H9 (cell line): ENCODE measurements around the gene ELOVL2. TPM values are rescaled to one million over a fixed set of nuclear protein-coding genes. Genes with fewer than 3 reads are reported as not detected.

Experiments
- DNase-seq: peaks from one replicate; pipeline ENCODE4 v3.0.0-alpha.2; 2017
- H2AFZ ChIP-seq: one replicate; pipeline ENCODE4 v1.6.1; 2013; ENCODE audit warnings: mild to moderate bottlenecking, low read length, control low read depth, moderate library complexity
- H2AK5ac ChIP-seq: 2 replicates; pipeline ENCODE4 v1.6.1; 2013; ENCODE audit warnings: low read length, control low read depth, mixed read lengths; ENCODE audit not compliant: insufficient read length
- H2BK120ac ChIP-seq: one replicate; pipeline ENCODE4 v1.6.1; 2013; ENCODE audit warnings: low read depth, mild to moderate bottlenecking, low read length, control low read depth, inconsistent platforms; ENCODE audit not compliant: poor library complexity, severe bottlenecking
- H2BK12ac ChIP-seq: 2 replicates; pipeline ENCODE4 v1.6.1; 2013; ENCODE audit warnings: low read length, control low read depth, mixed read lengths, low read depth; ENCODE audit not compliant: insufficient read length
- H2BK15ac ChIP-seq: 2 replicates; pipeline ENCODE4 v1.6.1; 2013; ENCODE audit warnings: low read depth, low read length, control low read depth
- H2BK20ac ChIP-seq: one replicate; pipeline ENCODE4 v1.6.1; 2013; ENCODE audit warnings: low read depth, mild to moderate bottlenecking, low read length, control low read depth, inconsistent platforms; ENCODE audit not compliant: poor library complexity, severe bottlenecking
- H2BK5ac ChIP-seq: 2 replicates; pipeline ENCODE4 v1.6.1; 2013; ENCODE audit warnings: low read length, control low read depth, mixed read lengths; ENCODE audit not compliant: insufficient read length
- H3K14ac ChIP-seq: 2 replicates; pipeline ENCODE4 v1.6.1; 2013; ENCODE audit warnings: low read length, control low read depth; ENCODE audit not compliant: insufficient read depth
- H3K18ac ChIP-seq: 2 replicates; pipeline ENCODE4 v1.6.1; 2013; ENCODE audit warnings: low read depth, mild to moderate bottlenecking, mixed read lengths, low read length, control low read depth; ENCODE audit not compliant: insufficient read length
- H3K23ac ChIP-seq: 2 replicates; pipeline ENCODE4 v1.6.1; 2013; ENCODE audit warnings: low read length, control low read depth, mixed read lengths, low read depth; ENCODE audit not compliant: insufficient read length
- H3K23me2 ChIP-seq: 2 replicates; pipeline ENCODE4 v1.6.1; 2013; ENCODE audit warnings: low read depth, mild to moderate bottlenecking, mixed read lengths, low read length, control low read depth; ENCODE audit not compliant: insufficient read length, poor library complexity, severe bottlenecking
- H3K27ac ChIP-seq: 2 replicates; pipeline ENCODE4 v1.5.1; 2013; ENCODE audit warnings: low read length, control low read depth, mixed read lengths, low read depth; ENCODE audit not compliant: insufficient read length
- H3K27me3 ChIP-seq: 2 replicates; pipeline ENCODE4 v1.6.1; 2013; ENCODE audit warnings: low read length, control low read depth, inconsistent platforms; ENCODE audit not compliant: insufficient read depth
- H3K4ac ChIP-seq: 2 replicates; pipeline ENCODE4 v1.6.1; 2013; ENCODE audit warnings: low read depth, mild to moderate bottlenecking, control low read depth, inconsistent platforms, low read length, moderate library complexity
- H3K4me1 ChIP-seq: 2 replicates; pipeline ENCODE4 v1.6.1; 2013; ENCODE audit warnings: low read length, control low read depth, inconsistent platforms; ENCODE audit not compliant: insufficient read depth
- H3K4me2 ChIP-seq: 2 replicates; pipeline ENCODE4 v1.6.1; 2013; ENCODE audit warnings: low read length, control low read depth, mixed read lengths; ENCODE audit not compliant: insufficient read length, insufficient read depth
- H3K56ac ChIP-seq: 2 replicates; pipeline ENCODE4 v1.6.1; 2013; ENCODE audit warnings: low read depth, mild to moderate bottlenecking, mixed read lengths, low read length, control low read depth; ENCODE audit not compliant: insufficient read length
- H3K79me1 ChIP-seq: 2 replicates; pipeline ENCODE4 v1.6.1; 2013; ENCODE audit warnings: low read depth, mild to moderate bottlenecking, moderate library complexity, low read length, control low read depth, inconsistent platforms; ENCODE audit not compliant: insufficient read depth, poor library complexity, severe bottlenecking
- H3K79me2 ChIP-seq: 2 replicates; pipeline ENCODE4 v1.6.1; 2013; ENCODE audit warnings: low read length, control low read depth, inconsistent platforms; ENCODE audit not compliant: insufficient read depth
- H3K9ac ChIP-seq: 2 replicates; pipeline ENCODE4 v1.6.1; 2013; ENCODE audit warnings: low read length, control low read depth, mixed read lengths; ENCODE audit not compliant: insufficient read length; ENCODE audit errors: extremely low read depth
- H3K9me3 ChIP-seq: one replicate; pipeline ENCODE4 v1.6.1; 2013; ENCODE audit warnings: low read depth, low read length, inconsistent platforms; ENCODE audit not compliant: control insufficient read depth
- H3T11ph ChIP-seq: one replicate; pipeline ENCODE4 v1.6.1; 2013; ENCODE audit warnings: mild to moderate bottlenecking, low read length, control low read depth, inconsistent platforms
- H4K20me1 ChIP-seq: one replicate; pipeline ENCODE4 v1.6.1; 2013; ENCODE audit not compliant: control insufficient read depth, insufficient read length, insufficient read depth
- H4K5ac ChIP-seq: 2 replicates; pipeline ENCODE4 v1.6.1; 2013; ENCODE audit warnings: low read depth, mild to moderate bottlenecking, mixed read lengths, low read length, control low read depth; ENCODE audit not compliant: insufficient read length
- H4K8ac ChIP-seq: replicated peaks from 2 replicates; pipeline ENCODE4 v1.6.1; 2013; ENCODE audit warnings: low read length, control low read depth, mixed read lengths, low read depth; ENCODE audit not compliant: insufficient read length
- H4K91ac ChIP-seq: 2 replicates; pipeline ENCODE4 v1.6.1; 2013; ENCODE audit warnings: low read depth, mild to moderate bottlenecking, moderate library complexity, mixed read lengths, low read length, control low read depth; ENCODE audit not compliant: insufficient read length
- H3K27ac Mint-ChIP-seq, 3 experiments: 2 replicates in 2 of 3; 3 replicates in 1 of 3; pipeline ENCODE4 v1.8.0; 2020 to 2021; ENCODE audit warnings: mixed read lengths in 3 of 3, mild to moderate bottlenecking in 1 of 3, moderate library complexity in 1 of 3
- H3K27me3 Mint-ChIP-seq: 2 replicates; pipeline ENCODE4 v1.8.0; 2021; ENCODE audit warnings: low read depth, mild to moderate bottlenecking, moderate library complexity, mixed read lengths
- H3K36me3 Mint-ChIP-seq, 3 experiments: 2 replicates in 2 of 3; 3 replicates in 1 of 3; pipeline ENCODE4 v1.8.0; 2020 to 2021; ENCODE audit warnings: low read depth in 3 of 3, mixed read lengths in 3 of 3; ENCODE audit not compliant: insufficient read depth in 1 of 3
- H3K4me1 Mint-ChIP-seq, 2 experiments: 2 replicates each; pipeline ENCODE4 v1.8.0; 2020; ENCODE audit warnings: mixed read lengths in 2 of 2
- H3K4me3 Mint-ChIP-seq, 2 experiments: 2 replicates in 1 of 2; 3 replicates in 1 of 2; pipeline ENCODE4 v1.8.0; 2020 to 2021; ENCODE audit warnings: mild to moderate bottlenecking in 2 of 2, mixed read lengths in 2 of 2, moderate library complexity in 1 of 2
- H3K9me3 Mint-ChIP-seq, 2 experiments: 2 replicates in 1 of 2; 3 replicates in 1 of 2; pipeline ENCODE4 v1.8.0; 2020; ENCODE audit warnings: mild to moderate bottlenecking in 2 of 2, mixed read lengths in 2 of 2, moderate library complexity in 1 of 2
- CTCF ChIP-seq: fragments of 200-600 bp; sonication (generic); conservative IDR thresholded peaks from 3 replicates; pipeline ENCODE4 v1.8.0; 2021; ENCODE audit warnings: antibody characterized with exemption, mild to moderate bottlenecking
- WGBS: extraction: QIAGEN DNeasy Blood & Tissue Kit; methylation state at CpG from one replicate; pipeline ENCODE4 v1.1.7; 2013; ENCODE audit warnings: missing lambda C conversion rate, low lambda C conversion rate, mixed read lengths; ENCODE audit not compliant: insufficient read length; ENCODE audit errors: extremely low coverage; 5-methylcytosine and 5-hydroxymethylcytosine counted together
- total RNA-seq: library from RNA; stranded (reverse); gene quantifications from 2 replicates; pipeline ENCODE4 v1.2.1, GENCODE V29; 2021

Gene ELOVL2
- total RNA-seq, 1 experiment from 2014 or later, result 0.57 TPM

GRCh38 chr6:11025921-11026635, 18.0 kb downstream of the ELOVL2 start:
- Histone ChIP-seq H4K5ac (peak overlapping the region; percentile 88), H4K20me1 (peaks cover 2% of the 10 kb centered on the region), H3K56ac (no peak overlapping the region), H3K4ac (no peak overlapping the region), H3K79me1 (no peaks in the 10 kb centered on the region), H3K9me3 (no peaks in the 10 kb centered on the region), H2BK15ac (no peak overlapping the region), H3K27me3 (no peaks in the 10 kb centered on the region), H2AFZ (peak overlapping the region; percentile 83), H3T11ph (no peak overlapping the region), H3K4me2 (peak overlapping the region; percentile 59), H3K18ac (peak overlapping the region; percentile 96), H3K23ac (no peak overlapping the region), H3K27ac (peak overlapping the region; percentile 66), H4K8ac (no peak overlapping the region), H4K91ac (no peak overlapping the region), H2BK5ac (no peak overlapping the region), H2BK120ac (no peak overlapping the region), H3K9ac (peak overlapping the region; percentile 53), H3K4me1 (peaks cover 5% of the 10 kb centered on the region; the same call in 1 of the 2 replicates), H3K79me2 (no peaks in the 10 kb centered on the region), H2BK12ac (no peak overlapping the region), H3K23me2 (no peaks in the 10 kb centered on the region), H2AK5ac (no peak overlapping the region), H3K14ac (peak overlapping the region; percentile 98; the same call in 1 of the 2 replicates), H2BK20ac (no peak overlapping the region)
- H3K36me3 Mint-ChIP-seq, result no peaks in the 10 kb centered on the region
- H3K27ac Mint-ChIP-seq, result peak overlapping the region; percentile 84 to 96 (median 92); a peak in 6 of 7 replicates
- H3K9me3 Mint-ChIP-seq, result no peaks in the 10 kb centered on the region
- WGBS, result no CpG with 5 or more reads among the region's 10 CpGs
- H3K4me1 Mint-ChIP-seq, result peaks cover 34 to 37% of the 10 kb centered on the region in 2 experiments
- peak; percentile 50 for DNase-seq
- H3K27me3 Mint-ChIP-seq, result no peaks in the 10 kb centered on the region
- peak overlapping the region; percentile 42 to 71 for H3K4me3 Mint-ChIP-seq
- TF ChIP-seq CTCF, result no peak
